Thoracic aorta endothelial cell (primary cell): ENCODE measurements around the gene VAMP1. TPM values are rescaled to one million over a fixed set of nuclear protein-coding genes. Genes with fewer than 3 reads are reported as not detected.

Experiments
- total RNA-seq: library from RNA; depleted of rRNA; stranded (reverse); fragments of >200 nt; gene quantifications from 2 replicates; pipeline ENCODE4 v1.2.3, GENCODE V29; 2012

Gene VAMP1
- total RNA-seq: 2.4 and 2.9 TPM in 2 replicates

DNA sequence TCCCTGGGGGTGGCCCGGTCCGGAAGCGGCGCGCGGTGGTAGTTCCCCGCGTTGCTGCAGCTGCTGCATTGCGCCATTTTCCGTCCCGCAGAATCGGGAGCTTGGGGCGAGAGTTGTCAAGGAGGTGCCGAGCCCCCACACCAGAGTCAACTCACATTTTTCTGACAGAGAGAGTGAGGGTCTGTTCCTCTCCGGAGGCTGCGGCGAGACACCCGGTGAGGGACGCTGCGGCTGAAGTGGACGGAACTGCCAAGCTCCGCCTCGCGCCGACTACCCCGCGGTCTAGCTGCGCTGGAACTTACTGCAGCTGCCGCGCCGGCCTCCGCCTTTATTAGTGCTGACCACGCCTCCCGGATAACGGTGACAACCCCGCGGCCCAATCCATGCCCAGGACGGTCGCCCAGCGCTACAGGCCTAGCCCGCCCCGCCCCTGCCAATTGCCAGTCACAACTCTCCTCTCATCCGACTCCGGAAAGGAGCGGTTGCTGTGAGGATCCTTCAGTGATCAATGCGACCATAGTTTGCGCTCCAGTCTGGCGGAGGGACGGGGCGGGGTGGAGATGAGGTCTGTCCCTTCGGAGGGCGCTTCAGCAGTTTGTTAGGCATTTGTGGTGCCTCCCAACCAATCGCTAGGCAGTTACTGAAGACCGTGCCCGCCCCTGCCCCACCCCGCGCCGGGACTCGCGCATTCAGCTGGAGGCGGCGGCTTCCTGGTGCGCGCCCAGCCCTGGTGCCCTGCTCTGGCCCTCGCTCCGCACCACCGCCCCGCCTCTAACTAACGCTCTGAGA lies at the start of gene VAMP1:
TSS of gene VAMP1 (minus strand) at position 303 of the 789 bp plus-strand sequence. CDS start at position 157, 146 bp downstream.

DNA sequence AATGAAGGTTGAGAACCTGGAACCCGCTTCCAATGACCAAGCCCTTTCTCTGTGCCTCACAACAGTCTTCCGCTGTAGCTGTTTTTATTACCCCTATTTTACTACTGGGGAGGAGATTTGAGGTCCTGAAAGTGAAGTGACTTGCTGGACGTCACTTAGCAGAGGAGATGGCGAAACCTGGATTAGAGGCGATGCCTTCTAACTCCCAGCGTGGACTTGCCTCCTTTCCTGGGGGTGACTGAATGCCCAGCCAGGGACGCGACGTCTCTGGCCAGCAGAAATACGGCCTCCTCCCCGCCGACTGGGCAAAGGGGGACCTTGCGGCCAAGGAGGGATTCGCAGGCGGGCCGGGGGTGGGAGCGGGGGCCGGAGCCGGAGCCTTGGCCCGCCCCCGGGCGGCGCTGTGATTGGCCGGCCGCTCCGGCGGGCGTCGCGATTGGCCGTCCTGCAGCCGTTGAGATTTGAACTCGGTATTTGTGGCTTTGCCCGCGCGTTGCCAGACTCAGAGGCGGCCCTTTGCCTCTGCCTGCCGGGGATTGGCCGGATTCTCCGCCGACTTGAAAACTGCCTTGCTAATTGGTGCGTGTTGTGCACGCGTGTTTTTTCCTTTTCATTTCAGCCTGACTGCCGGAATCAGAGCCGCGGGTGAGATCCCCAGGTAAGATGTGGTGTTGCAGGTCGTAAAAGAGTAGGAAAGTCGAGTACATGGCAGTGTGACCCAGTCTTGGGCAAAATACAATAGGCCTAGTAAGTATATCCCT lies 23.2 kb upstream of the VAMP1 start, which contains the start of gene NCAPD2:
TSS of gene NCAPD2 (plus strand) at position 606 of the 761 bp plus-strand sequence. CDS start 997 bp downstream, outside the sequence.

GRCh38 chr12:6492838-6493496 lies 22.5 kb upstream of the VAMP1 start, which contains the start of gene MRPL51:
MRPL51 (minus strand) TSS chr12:6493262; CDS start chr12:6493136, 126 bp downstream.

DNA sequence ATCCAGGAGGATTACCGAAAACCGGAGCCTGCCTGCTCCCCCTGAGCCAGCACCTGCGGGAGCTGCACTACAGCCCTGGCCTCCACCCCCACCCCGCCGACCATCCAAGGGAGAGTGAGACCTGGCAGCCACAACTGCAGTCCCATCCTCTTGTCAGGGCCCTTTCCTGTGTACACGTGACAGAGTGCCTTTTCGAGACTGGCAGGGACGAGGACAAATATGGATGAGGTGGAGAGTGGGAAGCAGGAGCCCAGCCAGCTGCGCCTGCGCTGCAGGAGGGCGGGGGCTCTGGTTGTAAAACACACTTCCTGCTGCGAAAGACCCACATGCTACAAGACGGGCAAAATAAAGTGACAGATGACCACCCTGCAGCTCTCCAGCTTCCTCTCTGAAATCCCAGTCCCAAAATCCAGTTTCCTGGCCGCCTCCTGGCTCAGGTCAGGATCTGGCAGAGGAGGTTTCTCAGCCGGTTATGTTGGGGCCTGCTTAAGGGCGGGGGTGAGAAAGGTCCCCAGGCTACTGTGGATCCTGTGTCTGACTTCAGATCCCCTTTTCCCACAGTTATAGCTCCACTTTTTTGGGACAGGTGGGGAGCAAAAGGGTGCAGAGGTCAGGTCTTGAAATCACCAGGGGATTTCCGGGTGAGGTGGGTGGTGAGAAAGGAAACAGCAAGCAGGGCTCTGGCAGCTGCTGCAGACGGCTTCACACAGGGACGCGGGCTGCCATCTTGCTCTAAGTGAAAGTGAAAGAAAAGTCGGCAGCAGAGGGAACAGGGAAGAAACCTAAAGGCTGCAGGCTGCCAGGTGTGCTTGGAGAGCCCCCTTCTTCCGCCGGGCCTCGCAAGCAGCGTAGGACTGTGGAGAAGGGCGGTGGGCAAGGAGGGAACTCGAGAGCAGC lies 18.9 kb downstream of the VAMP1 start, which contains the start of gene TAPBPL:
TSS of gene TAPBPL (plus strand) at position 695 of the 897 bp plus-strand sequence. CDS start 207 bp downstream, outside the sequence.

GRCh38 chr12:6444704-6445688 lies 25.5 kb downstream of the VAMP1 start, which contains the start of gene CD27:
CD27 (plus strand) TSS chr12:6444955; CDS start chr12:6445096, 141 bp downstream.

Other genes with a start within 250 kb of the VAMP1 start
- gene PLEKHG6, start 160.0 kb downstream of the VAMP1 start, total RNA-seq: 0.07 TPM in 1 of 2 replicates, not detected in the other
- 132 and 141 TPM in 2 replicates for gene TNFRSF1A, start 128.6 kb downstream of the VAMP1 start, total RNA-seq
- 0.22 TPM in 1 of 2 replicates, not detected in the other for gene SCNN1A, start 95.1 kb downstream of the VAMP1 start, total RNA-seq
- gene LTBR, start 86.5 kb downstream of the VAMP1 start, total RNA-seq: 81.8 and 82.4 TPM in 2 replicates
- gene CD27, start 25.7 kb downstream of the VAMP1 start, total RNA-seq: not detected in 2 replicates
- 5.5 and 8.3 TPM in 2 replicates for gene TAPBPL, start 18.6 kb downstream of the VAMP1 start, total RNA-seq
- gene MRPL51, start 22.6 kb upstream of the VAMP1 start, total RNA-seq: 115 and 145 TPM in 2 replicates
- gene NCAPD2, start 23.4 kb upstream of the VAMP1 start, total RNA-seq: 82.7 and 119 TPM in 2 replicates
- 6,676 and 6,710 TPM in 2 replicates for gene GAPDH, start 63.8 kb upstream of the VAMP1 start, total RNA-seq
- 6.3 and 7.6 TPM in 2 replicates for gene IFFO1, start 85.4 kb upstream of the VAMP1 start, total RNA-seq
- gene NOP2, start 97.6 kb upstream of the VAMP1 start, total RNA-seq: 47.5 and 52.7 TPM in 2 replicates
- 222 and 230 TPM in 2 replicates for gene CHD4, start 136.7 kb upstream of the VAMP1 start, total RNA-seq
- 0.13 TPM in 1 of 2 replicates, not detected in the other for gene LPAR5, start 165.3 kb upstream of the VAMP1 start, total RNA-seq
- gene ACRBP, start 176.8 kb upstream of the VAMP1 start, total RNA-seq: 0.50 and 0.53 TPM in 2 replicates
- 30.1 and 35.0 TPM in 2 replicates for gene ING4, start 192.4 kb upstream of the VAMP1 start, total RNA-seq
- 27.0 and 28.2 TPM in 2 replicates for gene ZNF384, start 218.7 kb upstream of the VAMP1 start, total RNA-seq
- gene PIANP, start 230.1 kb upstream of the VAMP1 start, total RNA-seq: 0.13 TPM in 1 of 2 replicates, not detected in the other